Motor neuron (in vitro differentiated cells): ENCODE data around the gene GPC1. TPM values are rescaled to one million over a fixed set of nuclear protein-coding genes. Genes with fewer than 3 reads are reported as not detected.
A peak's percentile ranks its signal among the peaks of the same experiment; 100 is the strongest.

ENCODE experiments used
- ATAC-seq, 8 experiments: fragments of 200-7000 bp; cut with Tn5 transposase; replicated peaks in 6 of 8; 2 replicates each; pipeline ENCODE4 v1.8.0; 2021; ENCODE audit warnings: mild to moderate bottlenecking in 8 of 8, moderate library complexity in 8 of 8
- H3K27ac ChIP-seq, 2 donors: fragments of 250-450 bp; sonication (Bioruptor Pico); 2 replicates each; pipeline ENCODE4 v1.9.0; 2021; ENCODE audit warnings: antibody characterized with exemption in 2 of 2, mild to moderate bottlenecking in 2 of 2, moderate library complexity in 1 of 2
- H3K4me1 ChIP-seq, 2 donors: fragments of 250-450 bp; sonication (Bioruptor Pico); replicated peaks in 1 of 2; 2 replicates each; pipeline ENCODE4 v1.6.1; 2021; ENCODE audit warnings: antibody characterized with exemption in 2 of 2, mild to moderate bottlenecking in 2 of 2, moderate library complexity in 1 of 2
- H3K4me3 ChIP-seq, 5 donors: fragments of 250-450 bp; sonication (Bioruptor Pico); 2 replicates each; pipeline ENCODE4 v1.9.0; 2021; ENCODE audit warnings: antibody characterized with exemption in 5 of 5, mild to moderate bottlenecking in 5 of 5, moderate library complexity in 4 of 5
- WGBS, 10 experiments: fragments of 450-650 bp; shearing (Covaris generic); methylation state at CpG; one replicate each; pipeline ENCODE4 v1.0.0; 2022; 5-methylcytosine and 5-hydroxymethylcytosine counted together
- in situ Hi-C, 9 experiments: fragments of 400-800 bp; cut with MboI; loops; one replicate each; pipeline ENCODE4 v1.15.0; 2021; ENCODE audit warnings: low sequenced_read_pairs in 9 of 9, low pct_unique_long_range_greater_than_20kb in 2 of 9; ENCODE audit not compliant: unreplicated experiment in 9 of 9
- total RNA-seq, 8 experiments: library from RNA; unstranded; fragments of 300-600 nt; gene quantifications; 2 replicates each; pipeline versions ENCODE4 v1.2.3 to v1.2.4, GENCODE V29; 2022

The GPC1 gene
- total RNA-seq, 8 experiments from 2014 or later: 3.8 to 44.1 (median 18.0) TPM

DNA sequence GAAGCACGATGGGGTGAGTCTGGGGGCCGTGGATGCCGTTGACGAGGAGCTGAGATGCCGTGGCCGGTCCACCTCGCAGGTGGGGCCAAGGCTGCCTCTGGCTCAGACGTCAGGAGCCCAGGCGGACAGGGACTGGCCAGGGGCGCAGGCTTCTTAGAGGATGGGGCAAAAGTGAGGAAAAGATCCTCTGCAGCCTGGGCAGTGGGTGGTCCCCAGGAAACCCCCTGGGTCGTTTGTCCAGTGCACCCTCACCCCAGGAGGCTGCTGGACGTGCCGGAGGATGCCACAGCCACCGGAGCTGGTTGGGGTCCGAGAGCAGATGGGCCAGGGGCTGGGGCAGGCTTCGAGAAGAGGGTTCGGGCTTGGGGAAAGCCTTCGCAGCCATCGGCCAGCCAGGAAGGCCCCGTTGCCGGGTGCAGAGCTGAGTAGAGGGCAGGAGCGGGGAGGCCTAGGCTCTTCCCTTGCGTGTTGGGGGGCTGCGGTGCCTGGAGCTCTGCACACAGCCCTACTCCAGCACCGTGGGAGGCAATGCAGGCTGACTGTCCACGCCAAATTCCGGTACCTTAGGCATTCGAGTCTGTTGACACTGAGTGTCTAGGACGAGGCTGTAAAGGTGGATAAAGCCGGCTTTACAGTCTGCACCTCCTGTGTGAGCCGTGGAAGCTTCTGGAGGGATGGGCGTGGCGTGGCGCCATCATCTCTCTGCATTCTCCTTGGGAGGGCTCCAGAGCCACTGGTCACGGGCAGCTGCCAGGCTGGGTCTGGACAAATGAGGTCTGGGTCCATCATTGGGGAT is 18.8 kb downstream of the GPC1 start:
- peak overlapping the region; percentile 53 to 93 (median 64) for H3K4me3 ChIP-seq
- ATAC-seq: peak in 5 of 8 experiments; percentile 4 to 19 (median 11)
- peak overlapping the region; percentile 94 to 98 for H3K27ac ChIP-seq
- in situ Hi-C loops: loop anchor here in 1 of 9 experiments (25.0 kb wide), 1 partner anchor 92 kb away; no protein-coding TSS in a partner anchor
- 0 to 100% (median 73%) methylated on average over 1 to 10 of the region's 35 CpGs; no CpG with 5 or more reads in 5 of the 10 experiments for WGBS, 10 experiments
- H3K4me1 ChIP-seq: peaks cover 63 to 73% of the 10 kb centered on the region in 2 donors

DNA sequence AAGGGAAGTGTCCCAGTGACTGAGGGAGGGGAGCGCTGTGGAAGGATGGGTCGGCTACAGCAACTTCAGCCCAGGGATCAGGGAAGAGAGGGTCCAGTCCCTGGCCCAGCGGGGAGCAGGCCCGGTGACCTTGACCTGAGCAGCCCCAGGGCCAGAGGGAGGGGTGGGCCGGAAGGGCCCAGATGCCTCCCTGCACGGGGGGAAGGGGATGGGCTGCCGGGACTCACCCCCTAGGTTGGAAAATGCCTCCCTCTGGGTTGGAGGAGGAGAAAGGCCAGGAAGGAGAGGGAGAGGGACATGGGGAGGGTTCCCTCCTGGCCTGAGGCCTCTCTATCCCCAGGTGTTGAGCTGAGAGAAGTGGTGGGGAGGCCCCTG is 19.8 kb downstream of the GPC1 start:
- WGBS, 10 experiments: 0% methylated on average over 1 of the region's 7 CpGs; no CpG with 5 or more reads in 9 of the 10 experiments
- Histone ChIP-seq H3K4me1 (peaks cover 64 to 73% of the 10 kb centered on the region in 2 donors), H3K4me3 (peak overlapping the region; percentile 53 to 93 (median 64)), H3K27ac (peak overlapping the region; percentile 94 to 98)
- ATAC-seq: peak in 1 of 8 experiments; percentile 1
- in situ Hi-C loops: loop anchor here in 1 of 9 experiments (25.0 kb wide), 1 partner anchor 93 kb away; no protein-coding TSS in a partner anchor

DNA sequence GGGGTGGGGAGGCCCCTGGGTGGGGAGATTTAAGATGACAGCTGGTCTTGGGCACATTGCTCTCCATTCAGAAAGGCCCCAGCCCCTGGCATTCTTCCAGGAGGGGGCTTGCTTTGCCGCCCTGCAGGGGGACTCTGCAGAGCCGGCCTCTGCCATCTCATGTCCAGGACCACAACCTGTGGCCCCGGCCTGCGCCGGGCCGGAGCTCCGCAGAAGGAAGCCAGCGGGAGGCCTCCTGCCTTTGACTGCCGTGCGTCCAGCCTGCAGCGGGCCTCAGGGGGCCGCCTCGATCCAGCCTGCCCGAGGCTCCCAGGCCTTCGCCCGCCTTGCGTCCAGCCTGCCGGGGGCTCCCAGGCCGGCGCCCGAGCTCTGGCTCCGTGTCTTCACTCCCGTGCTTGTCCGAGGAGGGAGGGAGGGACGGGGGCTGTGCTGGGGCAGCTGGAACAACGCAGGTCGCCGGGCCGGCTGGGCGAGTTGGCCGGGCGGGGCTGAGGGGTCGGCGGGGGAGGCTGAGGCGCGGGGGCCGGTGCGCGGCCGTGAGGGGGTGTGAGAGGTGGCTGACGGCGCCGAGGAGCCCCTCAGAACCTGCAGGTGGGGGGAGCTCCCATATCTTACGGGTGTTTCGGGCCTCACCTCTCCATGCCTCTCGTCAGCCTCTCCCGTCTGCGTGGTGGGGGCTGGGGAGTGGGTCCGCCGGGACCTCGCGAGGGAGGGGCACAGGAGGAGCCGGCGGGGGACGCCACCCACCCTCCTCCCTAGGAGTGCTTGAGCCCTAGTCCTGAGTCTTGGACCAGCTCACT is 20.4 kb downstream of the GPC1 start:
- H3K27ac ChIP-seq: peak overlapping the region; percentile 94 to 98
- peak overlapping the region; percentile 53 to 93 (median 64) for H3K4me3 ChIP-seq
- in situ Hi-C loops: loop anchor here in 1 of 9 experiments (25.0 kb wide), 1 partner anchor 94 kb away; no protein-coding TSS in a partner anchor
- WGBS, 10 experiments: 0% methylated on average over 3 of the region's 55 CpGs; no CpG with 5 or more reads in 9 of the 10 experiments
- peak in 3 of 8 experiments; percentile 0 to 1 (median 0) for ATAC-seq
- H3K4me1 ChIP-seq: peaks cover 60 to 73% of the 10 kb centered on the region in 2 donors

DNA sequence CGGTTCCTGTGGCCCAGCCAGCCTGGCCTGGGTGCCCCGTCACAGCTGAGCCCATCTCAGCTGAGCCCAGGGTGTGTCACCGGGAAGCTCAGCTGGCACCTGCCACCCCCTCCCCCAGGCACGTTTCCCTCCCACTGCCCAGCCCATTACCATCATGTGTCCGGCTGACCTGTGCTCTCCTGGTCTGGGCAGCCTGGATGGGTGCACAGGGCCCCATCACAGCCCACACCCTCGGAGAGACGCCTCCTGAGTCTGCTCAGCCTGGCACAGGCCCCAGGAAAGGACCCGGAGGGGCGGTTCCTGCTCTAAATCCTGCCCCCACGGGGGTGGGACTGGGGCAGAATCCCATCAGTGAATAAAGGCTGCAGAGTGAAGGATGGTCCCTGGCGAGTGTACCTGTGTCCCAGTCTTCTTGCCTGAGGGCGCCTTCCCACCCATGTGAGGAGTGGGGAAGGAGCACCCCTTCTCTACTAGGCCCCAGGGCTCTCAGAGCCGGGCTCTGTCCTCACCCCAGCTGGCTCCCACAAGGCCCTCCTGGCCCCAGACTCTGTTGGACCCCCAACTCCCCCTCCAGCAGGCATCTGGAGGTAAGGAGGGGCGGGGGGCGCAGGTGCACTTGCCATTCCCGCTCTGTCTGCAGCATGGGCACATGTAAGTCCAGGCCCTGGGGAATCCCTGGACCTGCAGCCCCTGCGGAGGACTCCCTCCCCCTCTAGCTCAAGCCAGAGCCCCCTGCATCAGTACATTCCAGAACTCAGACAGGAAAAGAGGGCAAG is 21.2 kb downstream of the GPC1 start:
- 80 to 100% methylated on average over 1 of the region's 17 CpGs; no CpG with 5 or more reads in 8 of the 10 experiments for WGBS, 10 experiments
- peak overlapping the region; percentile 53 to 93 (median 64) for H3K4me3 ChIP-seq
- in situ Hi-C loops: loop anchor here in 1 of 9 experiments (25.0 kb wide), 1 partner anchor 94 kb away; no protein-coding TSS in a partner anchor
- peak overlapping the region; percentile 94 to 98 for H3K27ac ChIP-seq
- H3K4me1 ChIP-seq: peaks cover 52 to 67% of the 10 kb centered on the region in 2 donors
- ATAC-seq: no peak

DNA sequence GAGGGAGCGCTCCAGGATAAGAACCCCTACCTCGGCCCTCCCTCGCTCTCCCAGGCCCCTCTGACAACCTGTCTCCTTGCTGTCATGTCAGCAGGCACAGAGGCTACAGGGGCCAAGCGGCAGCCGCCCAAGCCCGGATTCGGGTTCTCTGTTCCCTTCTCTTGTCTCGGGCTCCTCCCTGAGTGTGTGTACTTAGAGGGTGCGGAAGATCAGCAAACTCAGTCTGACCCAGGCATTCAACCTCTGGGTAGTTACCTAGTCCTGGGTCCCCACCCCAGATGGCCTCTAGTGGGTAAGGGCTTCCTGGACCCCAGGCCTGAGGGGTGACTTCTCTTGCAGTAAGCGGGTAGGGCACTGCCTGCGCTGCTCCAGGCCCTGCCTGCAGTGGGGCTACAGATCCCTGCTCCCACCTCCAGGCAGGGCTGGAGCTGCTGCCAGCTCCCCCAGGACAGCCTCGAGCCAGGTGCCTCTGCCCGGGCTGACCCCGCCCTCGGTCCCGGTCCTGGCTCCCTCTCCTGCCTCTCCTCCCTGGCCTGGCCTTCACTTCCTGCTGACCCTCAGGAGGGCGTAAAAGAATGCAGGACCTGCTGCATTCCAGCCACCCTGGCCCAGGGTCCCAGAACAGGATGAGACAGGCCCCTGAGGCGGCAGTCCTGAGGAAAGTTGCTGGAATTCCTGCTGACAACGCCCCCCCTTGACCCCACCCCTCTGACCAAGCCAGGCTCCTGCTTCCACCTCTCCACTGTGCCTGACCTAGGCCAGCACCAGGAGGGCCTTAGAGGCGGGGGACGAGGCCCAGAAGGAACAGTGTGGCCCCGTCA is 22.0 kb downstream of the GPC1 start:
- no peak for ATAC-seq
- peaks cover 45 to 61% of the 10 kb centered on the region in 2 donors for H3K4me1 ChIP-seq
- H3K27ac ChIP-seq: no peak overlapping the region
- WGBS, 10 experiments: 0 to 100% (median 77%) methylated on average over 1 to 4 of the region's 22 CpGs; no CpG with 5 or more reads in 4 of the 10 experiments
- in situ Hi-C loops: loop anchor here in 1 of 9 experiments (25.0 kb wide), 1 partner anchor 95 kb away; no protein-coding TSS in a partner anchor
- H3K4me3 ChIP-seq: no peak overlapping the region

DNA sequence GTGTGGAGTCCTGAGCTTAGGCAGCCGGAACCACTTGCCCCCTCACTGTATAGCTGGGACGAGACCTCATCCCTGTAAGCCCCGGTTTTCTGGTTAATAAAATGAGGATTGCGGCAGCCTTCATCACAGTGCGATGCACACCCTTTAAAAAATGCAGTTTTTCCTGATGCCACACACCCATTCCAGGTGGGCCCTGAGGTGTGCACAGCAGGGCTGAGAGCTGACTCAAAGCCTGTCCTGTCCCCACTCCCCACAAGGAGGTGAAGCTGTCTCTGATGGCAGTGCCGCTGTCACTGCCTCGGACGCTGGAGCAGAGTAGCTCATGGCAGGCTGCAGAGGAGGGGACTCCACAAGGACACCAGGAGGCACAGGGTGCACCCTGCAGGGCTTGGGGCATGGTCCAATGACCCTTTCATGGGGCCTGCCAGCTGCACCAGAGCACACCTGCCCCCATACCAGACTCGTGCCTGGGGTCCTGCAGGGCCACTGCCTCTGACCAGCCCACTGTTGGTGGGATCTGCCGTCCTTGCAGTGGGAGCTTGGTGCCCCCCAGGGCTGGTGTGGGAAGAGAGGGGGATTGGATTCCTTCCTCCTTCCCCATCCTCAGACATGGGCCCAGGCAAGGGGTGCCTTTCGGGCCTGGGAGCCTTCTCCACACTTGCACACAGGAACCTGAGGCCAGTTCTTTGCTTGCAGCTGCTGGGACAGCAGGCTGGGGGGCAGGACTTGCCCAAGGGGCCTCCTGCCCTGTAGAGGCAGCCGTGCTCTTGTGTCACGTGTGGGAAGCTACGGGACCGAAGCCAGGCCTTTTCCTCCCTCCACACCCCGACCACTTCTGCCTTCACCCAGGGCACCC is 22.8 kb downstream of the GPC1 start:
- in situ Hi-C loops: loop anchor here in 1 of 9 experiments (25.0 kb wide), 1 partner anchor 96 kb away; no protein-coding TSS in a partner anchor
- Histone ChIP-seq H3K4me3 (no peak overlapping the region), H3K27ac (peak overlapping the region in 1 of 2 donors; percentile 22), H3K4me1 (peaks cover 45 to 61% of the 10 kb centered on the region in 2 donors)
- no peak for ATAC-seq
- 80 to 93% (median 80%) methylated on average over 1 to 4 of the region's 16 CpGs; no CpG with 5 or more reads in 6 of the 10 experiments for WGBS, 10 experiments

DNA sequence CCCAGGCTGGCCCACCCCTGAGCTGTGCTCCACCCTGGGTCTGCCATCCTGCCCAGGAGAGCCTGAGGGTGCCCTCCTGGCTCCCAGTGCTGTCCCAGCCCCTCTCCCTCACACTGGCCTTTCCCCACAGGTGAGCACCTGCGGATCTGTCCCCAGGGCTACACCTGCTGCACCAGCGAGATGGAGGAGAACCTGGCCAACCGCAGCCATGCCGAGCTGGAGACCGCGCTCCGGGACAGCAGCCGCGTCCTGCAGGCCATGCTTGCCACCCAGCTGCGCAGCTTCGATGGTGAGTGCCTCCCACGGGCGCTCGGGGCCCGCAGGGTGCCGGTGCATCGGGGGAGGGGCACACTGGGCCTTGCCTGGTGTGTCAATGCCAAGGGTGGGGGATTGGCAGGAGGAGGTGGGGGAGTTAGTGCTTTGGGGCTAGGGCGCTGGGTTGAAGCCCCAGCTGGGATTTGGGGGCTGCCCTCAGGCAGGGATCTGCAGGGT is 23.5 kb downstream of the GPC1 start:
- WGBS, 10 experiments: no CpG with 5 or more reads among the region's 18 CpGs
- no peak overlapping the region for H3K27ac ChIP-seq
- peaks cover 45 to 61% of the 10 kb centered on the region in 2 donors for H3K4me1 ChIP-seq
- no peak overlapping the region for H3K4me3 ChIP-seq
- in situ Hi-C loops: loop anchor here in 1 of 9 experiments (25.0 kb wide), 1 partner anchor 97 kb away; no protein-coding TSS in a partner anchor
- no peak for ATAC-seq

DNA sequence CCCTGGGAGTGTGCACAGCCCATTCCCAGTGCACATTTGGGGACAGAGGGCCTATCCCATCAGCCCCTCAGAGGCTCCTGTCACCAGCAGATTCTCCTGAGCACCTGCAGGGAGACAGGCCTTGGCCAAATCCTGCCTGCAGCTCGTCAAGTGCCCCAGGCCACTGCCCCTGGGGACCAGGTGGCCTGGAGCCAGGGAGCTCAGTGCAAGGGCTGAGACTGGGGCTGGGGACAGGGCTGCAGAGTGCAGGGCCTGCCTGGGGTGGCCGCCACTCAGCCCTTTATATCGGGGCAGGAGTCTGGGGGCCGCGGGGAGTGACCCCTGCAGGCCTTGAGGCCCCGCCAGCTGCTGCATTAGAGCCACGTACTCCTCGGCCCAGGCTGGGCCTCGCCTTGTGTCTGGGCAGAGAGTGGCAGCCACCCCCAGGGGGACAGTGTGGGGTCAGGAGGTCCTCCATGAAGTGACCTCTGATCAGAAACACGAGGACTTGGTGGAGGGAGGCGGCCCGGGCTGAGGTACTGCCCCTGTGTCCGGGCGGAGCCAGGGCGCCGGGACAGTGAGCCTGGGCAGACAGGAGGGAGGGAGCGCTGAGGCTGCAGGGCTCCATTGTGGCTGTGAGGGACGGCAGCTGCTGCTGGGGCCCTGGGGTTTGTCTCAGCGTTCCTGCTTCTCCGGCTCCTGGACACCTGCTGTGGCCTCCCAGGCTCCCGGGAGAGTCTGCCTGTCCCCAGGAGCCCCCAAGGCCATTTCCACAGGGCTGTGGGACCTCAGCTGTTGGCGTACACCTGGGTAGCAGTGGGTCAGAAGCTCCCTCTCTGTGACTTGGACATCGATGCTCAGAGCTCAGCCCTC is 24.2 kb downstream of the GPC1 start:
- 50 to 85% methylated on average over 1 to 4 of the region's 23 CpGs; no CpG with 5 or more reads in 8 of the 10 experiments for WGBS, 10 experiments
- in situ Hi-C loops: loop anchor here in 1 of 9 experiments (25.0 kb wide), 1 partner anchor 97 kb away; no protein-coding TSS in a partner anchor
- H3K27ac ChIP-seq: peak overlapping the region; percentile 25 to 47
- peak in 7 of 8 experiments; percentile 11 to 55 (median 31) for ATAC-seq
- no peak overlapping the region for H3K4me3 ChIP-seq
- peaks cover 45 to 58% of the 10 kb centered on the region in 2 donors for H3K4me1 ChIP-seq

DNA sequence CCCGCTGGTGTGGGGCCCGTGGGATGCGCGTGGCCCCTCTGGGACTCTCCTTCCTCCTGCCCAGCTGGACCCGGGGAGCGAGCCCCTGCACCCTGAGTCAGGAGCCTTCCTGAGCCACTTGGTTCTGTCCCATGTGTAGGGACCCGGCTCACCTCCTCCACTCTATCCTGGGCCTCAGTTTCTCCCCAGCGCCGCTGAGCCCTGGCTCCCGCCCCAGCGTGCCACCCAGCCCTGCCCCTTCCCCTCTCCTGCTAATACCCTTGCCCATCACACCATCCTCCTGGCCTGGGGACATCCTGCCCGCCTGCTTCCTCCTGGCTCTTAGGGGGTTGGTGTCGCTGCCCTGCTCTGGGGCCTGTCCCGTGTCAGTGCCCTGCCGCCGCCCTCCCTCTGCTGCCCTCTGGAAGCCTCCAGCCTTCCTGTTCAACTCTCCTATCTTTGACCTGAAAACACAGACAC is 24.8 kb downstream of the GPC1 start:
- no CpG with 5 or more reads among the region's 16 CpGs for WGBS, 10 experiments
- Histone ChIP-seq H3K4me3 (no peak overlapping the region), H3K4me1 (peaks cover 44 to 52% of the 10 kb centered on the region in 2 donors), H3K27ac (peak overlapping the region; percentile 20 to 25)
- ATAC-seq: no peak
- in situ Hi-C loops: loop anchor here in 1 of 9 experiments (25.0 kb wide), 1 partner anchor 98 kb away; no protein-coding TSS in a partner anchor
